Dedifferentiated amniotic fluid mesenchymal stem cell (primary cell): ENCODE measurements around the gene MTMR1.

ENCODE experiments used
- DNase-seq: peaks from one replicate; pipeline ENCODE4 v3.0.0-alpha.2; 2016; ENCODE audit errors: extremely low spot score

MTMR1 gene

GRCh38 chrX:150762258-150763165 lies 69.3 kb downstream of the MTMR1 start:
- DNase-seq: no peak

- DNase-seq: no peak
Measured at GRCh38 chrX:150763303-150763797, 70.2 kb downstream of the MTMR1 start.

- DNase-seq: no peak
Measured at GRCh38 chrX:150763810-150764209, 70.6 kb downstream of the MTMR1 start.

GRCh38 chrX:150765237-150765636 lies 72.0 kb downstream of the MTMR1 start:
- DNase-seq: no peak

GRCh38 chrX:150765782-150766350 lies 72.7 kb downstream of the MTMR1 start:
- DNase-seq: no peak

- no peak for DNase-seq
Measured at GRCh38 chrX:150766351-150767044, 73.3 kb downstream of the MTMR1 start.

GRCh38 chrX:150767045-150767395 lies 73.8 kb downstream of the MTMR1 start:
- no peak for DNase-seq

GRCh38 chrX:150767475-150768131 lies 74.4 kb downstream of the MTMR1 start:
- peak; percentile 34 for DNase-seq

- no peak for DNase-seq
Measured at GRCh38 chrX:150768132-150768485, 74.9 kb downstream of the MTMR1 start.

GRCh38 chrX:150768580-150769190 lies 75.5 kb downstream of the MTMR1 start:
- DNase-seq: no peak

GRCh38 chrX:150769408-150769807 lies 76.2 kb downstream of the MTMR1 start:
- DNase-seq: no peak

GRCh38 chrX:150770623-150771022 lies 77.4 kb downstream of the MTMR1 start:
- DNase-seq: no peak

GRCh38 chrX:150771116-150771515 lies 77.9 kb downstream of the MTMR1 start:
- DNase-seq: no peak

GRCh38 chrX:150772150-150772970 lies 79.2 kb downstream of the MTMR1 start:
- no peak for DNase-seq

GRCh38 chrX:150773117-150773516 lies 79.9 kb downstream of the MTMR1 start:
- DNase-seq: no peak

GRCh38 chrX:150773634-150774033 lies 80.4 kb downstream of the MTMR1 start:
- no peak for DNase-seq

- no peak for DNase-seq
Measured at GRCh38 chrX:150774798-150775568, 81.8 kb downstream of the MTMR1 start.

GRCh38 chrX:150775569-150776350 lies 82.6 kb downstream of the MTMR1 start:
- no peak for DNase-seq

GRCh38 chrX:150777328-150777992 lies 84.3 kb downstream of the MTMR1 start:
- no peak for DNase-seq
